ENCODE results near the gene SDC1.

Gene SDC1

GRCh38 chr2:20178666-20179465 lies 46.1 kb downstream of the SDC1 start:
- in situ Hi-C loops (cut with HindIII; ENCODE audit: low pct_ligation_motif_present, low pct_unique_long_range_greater_than_20kb, low sequenced_read_pairs) = no loop called here

GRCh38 chr2:20178249-20178607 lies 46.7 kb downstream of the SDC1 start:
- in situ Hi-C loops (cut with HindIII; ENCODE audit: low pct_ligation_motif_present, low pct_unique_long_range_greater_than_20kb, low sequenced_read_pairs) = no loop called here
- no peak for DNase-seq

More at GRCh38 chr2:20178666-20179465, 46.1 kb downstream of the SDC1 start:
- no peak for DNase-seq

- DNase-seq = no peak
- in situ Hi-C loops (cut with HindIII; ENCODE audit: low pct_ligation_motif_present, low pct_unique_long_range_greater_than_20kb, low sequenced_read_pairs) = no loop called here
Observed at GRCh38 chr2:20177556-20178248, 47.2 kb downstream of the SDC1 start.

- DNase-seq = no peak
- in situ Hi-C loops (cut with HindIII; ENCODE audit: low pct_ligation_motif_present, low pct_unique_long_range_greater_than_20kb, low sequenced_read_pairs) = no loop called here
Observed at GRCh38 chr2:20176760-20177159, 48.2 kb downstream of the SDC1 start.

- no peak for DNase-seq
- in situ Hi-C loops (cut with HindIII; ENCODE audit: low pct_ligation_motif_present, low pct_unique_long_range_greater_than_20kb, low sequenced_read_pairs) = no loop called here
Observed at GRCh38 chr2:20175931-20176330, 49.0 kb downstream of the SDC1 start.

- DNase-seq = no peak
- in situ Hi-C loops (cut with HindIII; ENCODE audit: low pct_ligation_motif_present, low pct_unique_long_range_greater_than_20kb, low sequenced_read_pairs) = no loop called here
Observed at GRCh38 chr2:20175267-20175666, 49.7 kb downstream of the SDC1 start.

GRCh38 chr2:20174410-20174809 lies 50.5 kb downstream of the SDC1 start:
- DNase-seq = no peak
- in situ Hi-C loops (cut with HindIII; ENCODE audit: low pct_ligation_motif_present, low pct_unique_long_range_greater_than_20kb, low sequenced_read_pairs) = no loop called here

- in situ Hi-C loops (cut with HindIII; ENCODE audit: low pct_ligation_motif_present, low pct_unique_long_range_greater_than_20kb, low sequenced_read_pairs) = no loop called here
- no peak for DNase-seq
Observed at GRCh38 chr2:20173496-20174402, 51.2 kb downstream of the SDC1 start.

- in situ Hi-C loops (cut with HindIII; ENCODE audit: low pct_ligation_motif_present, low pct_unique_long_range_greater_than_20kb, low sequenced_read_pairs) = no loop called here
- no peak for DNase-seq
Observed at GRCh38 chr2:20173064-20173463, 51.9 kb downstream of the SDC1 start.

GRCh38 chr2:20172273-20173055 lies 52.5 kb downstream of the SDC1 start:
- in situ Hi-C loops (cut with HindIII; ENCODE audit: low pct_ligation_motif_present, low pct_unique_long_range_greater_than_20kb, low sequenced_read_pairs) = no loop called here
- DNase-seq = no peak

- in situ Hi-C loops (cut with HindIII; ENCODE audit: low pct_ligation_motif_present, low pct_unique_long_range_greater_than_20kb, low sequenced_read_pairs) = no loop called here
- DNase-seq = no peak
Observed at GRCh38 chr2:20171445-20171977, 53.4 kb downstream of the SDC1 start.

- in situ Hi-C loops (cut with HindIII; ENCODE audit: low pct_ligation_motif_present, low pct_unique_long_range_greater_than_20kb, low sequenced_read_pairs) = no loop called here
- DNase-seq = no peak
Observed at GRCh38 chr2:20170704-20171250, 54.2 kb downstream of the SDC1 start.

- in situ Hi-C loops (cut with HindIII; ENCODE audit: low pct_ligation_motif_present, low pct_unique_long_range_greater_than_20kb, low sequenced_read_pairs) = no loop called here
- DNase-seq = no peak
Observed at GRCh38 chr2:20169796-20170703, 54.9 kb downstream of the SDC1 start.

GRCh38 chr2:20168727-20169696 lies 55.9 kb downstream of the SDC1 start:
- no peak for DNase-seq
- in situ Hi-C loops (cut with HindIII; ENCODE audit: low pct_ligation_motif_present, low pct_unique_long_range_greater_than_20kb, low sequenced_read_pairs) = no loop called here

GRCh38 chr2:20168048-20168726 lies 56.7 kb downstream of the SDC1 start:
- in situ Hi-C loops (cut with HindIII; ENCODE audit: low pct_ligation_motif_present, low pct_unique_long_range_greater_than_20kb, low sequenced_read_pairs) = no loop called here
- DNase-seq = no peak

All from ACHN (cell line).